Measurements from ENCODE around the gene RHCE.
"Not testable (repeated sequence)": the region's sequence is repeated elsewhere in the genome, so short reads cannot be mapped to it uniquely, and the experiment has no call there.

The RHCE gene

GRCh38 chr1:25398079-25398478 lies 22.5 kb downstream of the RHCE start:
- not testable (repeated sequence) for DNase-seq (ENCODE audit: low read depth in 2 of 2)

DNA sequence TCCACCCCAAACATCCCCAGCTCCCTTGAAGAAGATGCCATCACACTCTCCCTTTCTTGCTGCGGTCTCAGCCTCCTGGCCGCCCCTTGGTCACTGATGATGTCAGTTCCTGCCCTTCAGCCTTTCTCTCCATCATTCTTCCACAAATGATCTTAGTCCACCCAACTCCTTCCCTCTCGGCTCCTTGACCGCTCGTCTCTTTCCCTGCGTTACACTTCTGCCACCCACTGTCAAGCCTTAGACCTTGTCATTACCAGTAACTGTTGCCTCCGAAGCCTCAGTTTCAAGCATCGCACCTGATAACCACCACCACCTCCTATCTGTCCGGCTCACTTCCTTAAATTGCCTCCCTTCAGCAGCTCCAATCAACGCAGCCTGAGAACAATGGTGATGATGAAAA lies 23.1 kb downstream of the RHCE start:
- not testable (repeated sequence) for DNase-seq (ENCODE audit: low read depth in 2 of 2)

DNA sequence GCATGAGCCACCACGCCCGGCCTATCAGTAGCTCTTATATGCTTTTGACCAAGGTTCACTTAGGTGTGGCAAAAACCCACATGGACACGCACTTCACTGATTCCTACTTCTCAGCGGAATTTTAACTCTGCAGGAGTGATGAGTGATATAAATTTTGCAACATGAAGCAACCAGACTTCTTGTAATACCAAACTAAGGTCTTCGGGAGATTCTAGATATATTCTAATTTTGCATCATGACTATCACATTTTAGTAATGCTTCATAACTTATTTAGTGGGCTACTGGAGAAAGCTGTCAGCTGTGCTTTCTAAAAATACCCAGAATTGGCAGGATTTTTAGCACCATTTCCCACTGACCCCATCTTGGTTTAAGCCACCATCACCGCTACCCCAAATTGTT lies 27.8 kb downstream of the RHCE start:
- DNase-seq (ENCODE audit: low read depth in 2 of 2) = no peak

- not testable (repeated sequence) for DNase-seq (ENCODE audit: low read depth in 2 of 2)
Measured at GRCh38 chr1:25389721-25390120, 30.9 kb downstream of the RHCE start.

DNA sequence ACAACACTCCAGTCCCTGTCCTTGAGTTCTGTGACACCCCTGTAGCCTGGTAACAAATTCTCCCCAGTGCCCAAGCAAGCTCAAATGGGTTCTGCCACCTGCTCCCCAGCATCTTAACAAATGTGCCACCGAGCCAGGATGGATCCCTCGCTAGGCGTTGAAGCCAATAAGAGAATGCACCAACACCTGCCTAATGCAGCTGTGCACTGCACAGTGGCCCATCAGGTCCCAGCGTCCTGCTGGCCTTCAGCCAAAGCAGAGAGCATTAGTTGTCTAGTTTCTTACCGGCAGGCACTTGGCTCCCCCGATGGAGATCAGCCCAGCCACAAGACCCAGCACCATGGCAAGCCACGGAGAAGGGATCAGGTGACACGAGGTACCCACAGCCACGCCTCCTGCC lies 31.9 kb downstream of the RHCE start:
- not testable (repeated sequence) for DNase-seq (ENCODE audit: low read depth in 2 of 2)

DNA sequence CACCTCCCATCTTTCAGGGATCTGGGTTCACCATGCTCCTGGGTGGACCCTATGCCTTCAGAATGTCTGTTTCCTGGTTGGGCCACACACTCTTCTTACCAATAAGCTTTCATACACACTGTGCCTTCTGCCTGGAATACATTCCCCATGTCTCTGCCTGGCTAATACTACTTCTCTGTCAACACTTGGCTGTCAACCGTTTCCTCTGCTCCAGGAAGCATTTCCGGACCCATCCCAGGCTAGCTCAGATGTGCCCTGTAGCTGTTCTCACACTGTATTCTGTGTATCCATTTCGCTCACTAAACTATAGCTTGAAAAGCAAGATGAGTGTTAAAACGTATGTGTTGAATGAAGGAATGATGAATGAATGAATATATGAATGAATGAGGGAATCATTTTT lies 33.5 kb downstream of the RHCE start:
- not testable (repeated sequence) for DNase-seq (ENCODE audit: low read depth in 2 of 2)

DNA sequence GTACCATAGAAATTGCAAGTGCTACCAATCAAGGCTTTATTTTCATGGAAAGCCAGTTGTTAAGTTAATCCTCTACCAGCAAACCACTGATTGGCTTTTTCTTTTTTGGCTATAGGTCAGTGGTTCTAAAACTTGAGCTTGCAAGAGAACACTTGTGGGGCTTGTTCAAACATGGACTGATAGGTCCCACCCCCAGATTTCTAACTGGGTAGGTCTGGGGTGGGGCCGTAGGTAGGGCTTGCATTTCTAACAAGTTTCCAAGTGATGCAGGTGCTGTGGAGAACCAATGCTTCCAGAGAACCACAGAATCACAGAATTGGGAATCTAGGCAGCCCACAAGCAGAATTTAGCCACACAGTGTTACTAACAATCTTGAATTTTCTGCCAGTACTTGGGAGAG lies 36.8 kb downstream of the RHCE start:
- DNase-seq (ENCODE audit: low read depth in 2 of 2) = not testable (repeated sequence)

DNA sequence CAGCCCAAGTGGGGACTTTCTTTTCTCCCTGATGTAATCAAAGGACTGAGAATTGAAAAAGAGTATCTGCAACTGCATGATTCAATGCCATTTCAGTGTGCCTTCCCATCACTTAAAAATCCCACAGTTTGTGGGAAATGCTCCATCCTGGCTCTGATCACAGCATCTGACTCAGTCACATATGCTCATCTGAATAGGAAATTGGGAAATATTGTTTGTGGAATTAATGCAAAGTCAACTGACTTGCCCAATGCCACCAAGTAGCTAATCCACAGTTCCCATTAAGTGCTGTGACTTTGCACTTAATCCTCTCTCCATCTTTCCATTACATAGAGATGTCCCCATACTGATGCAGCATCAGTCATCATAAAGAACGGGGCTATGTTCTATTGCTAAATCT lies 37.5 kb downstream of the RHCE start:
- not testable (repeated sequence) for DNase-seq (ENCODE audit: low read depth in 2 of 2)

- not testable (repeated sequence) for DNase-seq (ENCODE audit: low read depth in 2 of 2)
Measured at GRCh38 chr1:25382543-25382942, 38.1 kb downstream of the RHCE start.

DNA sequence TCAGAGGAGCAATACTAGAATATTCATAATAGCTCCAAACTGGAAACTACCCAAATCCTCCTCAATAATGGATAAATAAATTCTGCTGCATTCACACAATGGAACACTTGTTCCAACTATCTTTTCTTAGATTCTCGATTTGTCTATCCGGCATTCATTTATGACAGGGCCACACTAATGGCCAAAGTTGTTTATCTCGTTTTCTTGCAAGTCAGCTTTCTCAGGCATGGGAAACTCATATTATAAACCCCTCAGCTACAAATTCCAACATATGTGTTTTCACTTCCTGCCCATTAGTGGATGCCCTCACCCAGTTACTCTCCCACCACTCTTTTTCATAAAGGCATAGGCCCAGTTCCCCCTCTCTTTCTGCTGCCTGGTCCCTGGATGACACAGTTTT lies 42.3 kb downstream of the RHCE start:
- not testable (repeated sequence) for DNase-seq (ENCODE audit: low read depth in 2 of 2)

GRCh38 chr1:25371757-25372156 lies 48.9 kb downstream of the RHCE start:
- not testable (repeated sequence) for DNase-seq (ENCODE audit: low read depth in 2 of 2)

GRCh38 chr1:25369691-25370271 lies 50.8 kb downstream of the RHCE start:
- not testable (repeated sequence) for DNase-seq (ENCODE audit: low read depth in 2 of 2)

DNA sequence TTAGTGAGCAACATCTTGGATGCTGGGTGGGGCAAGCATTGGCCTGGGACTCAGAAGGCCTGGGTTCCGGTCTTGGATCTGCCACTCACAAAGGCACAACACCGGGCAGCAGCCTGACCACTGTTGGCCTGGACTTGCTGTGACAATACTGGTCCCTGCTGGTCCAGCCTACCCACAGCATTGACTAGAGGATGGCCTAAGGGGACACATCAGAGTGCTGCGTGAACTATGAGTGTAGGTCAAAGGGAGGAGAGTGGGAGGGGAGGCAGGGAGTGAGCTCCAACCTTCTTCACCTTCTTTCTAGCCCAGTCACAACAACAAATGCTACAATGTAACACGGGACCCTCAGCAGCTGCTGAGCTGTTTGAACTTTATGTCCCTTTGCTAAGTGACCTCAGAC lies 51.4 kb downstream of the RHCE start:
- no peak for DNase-seq (ENCODE audit: low read depth in 2 of 2)

DNA sequence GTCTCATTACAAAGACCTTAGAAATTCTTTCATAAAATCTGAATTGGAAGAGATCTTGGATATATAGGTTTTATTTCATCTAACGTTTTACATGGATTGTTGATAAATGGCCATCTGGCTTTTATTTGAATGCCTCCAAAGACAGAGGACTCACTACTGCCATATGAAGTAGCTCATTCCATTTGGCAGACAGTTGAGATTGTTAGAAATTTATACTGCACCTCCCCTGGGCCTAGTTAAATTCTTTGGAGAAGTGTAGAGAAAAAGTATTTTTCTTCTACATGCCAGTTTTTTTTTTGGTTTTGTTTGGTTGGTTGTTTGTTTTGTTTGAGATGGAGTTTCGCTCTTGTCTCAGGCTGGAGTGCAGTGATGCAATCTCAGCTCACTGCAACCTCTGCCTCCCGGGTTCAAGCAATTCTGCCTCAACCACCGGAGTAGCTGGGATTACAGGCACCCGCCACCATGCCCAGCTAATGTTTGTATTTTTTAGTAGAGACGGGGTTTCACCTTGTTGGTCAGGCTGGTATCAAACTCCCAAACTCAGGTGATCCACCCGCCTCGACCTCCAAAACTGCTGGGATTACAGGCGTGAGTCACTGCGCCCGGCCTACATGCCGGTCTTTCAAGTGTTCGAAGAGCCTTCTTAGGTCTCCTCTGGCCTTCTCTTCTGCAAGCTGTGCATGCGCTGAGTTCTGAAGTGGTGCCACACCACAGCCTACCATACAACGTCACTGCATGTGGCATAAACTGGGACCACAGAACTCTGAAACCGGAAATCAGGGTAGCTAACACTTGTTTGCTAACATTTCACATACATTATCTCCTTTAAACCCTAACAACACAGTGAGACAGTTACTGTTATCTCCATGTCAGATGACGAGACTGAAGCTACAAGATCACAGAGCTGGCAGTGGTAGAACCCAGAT lies 57.7 kb downstream of the RHCE start:
- not testable (repeated sequence) for DNase-seq (ENCODE audit: low read depth in 2 of 2)

DNA sequence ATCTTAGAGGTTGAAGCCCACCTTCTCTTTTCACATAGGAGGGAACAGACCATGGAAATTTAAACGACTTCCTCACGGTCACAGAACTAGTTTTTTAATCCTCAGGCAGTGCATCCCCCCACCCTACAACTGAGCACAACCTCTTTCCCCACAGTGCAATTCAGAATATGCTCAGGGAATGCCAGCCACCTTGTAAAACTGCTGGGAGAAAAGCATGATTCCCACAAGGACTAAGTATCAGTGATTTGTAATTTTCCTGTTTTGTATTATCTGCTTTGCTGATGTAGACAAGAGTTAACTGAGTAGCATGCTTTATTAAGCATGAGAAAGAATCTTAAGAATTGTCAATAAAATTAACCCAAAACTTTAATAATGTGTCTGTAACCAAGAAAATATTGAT lies 58.7 kb downstream of the RHCE start:
- DNase-seq (ENCODE audit: low read depth in 2 of 2) = no peak

GRCh38 chr1:25360596-25361581 lies 59.7 kb downstream of the RHCE start:
- no peak for DNase-seq (ENCODE audit: low read depth in 2 of 2)

DNA sequence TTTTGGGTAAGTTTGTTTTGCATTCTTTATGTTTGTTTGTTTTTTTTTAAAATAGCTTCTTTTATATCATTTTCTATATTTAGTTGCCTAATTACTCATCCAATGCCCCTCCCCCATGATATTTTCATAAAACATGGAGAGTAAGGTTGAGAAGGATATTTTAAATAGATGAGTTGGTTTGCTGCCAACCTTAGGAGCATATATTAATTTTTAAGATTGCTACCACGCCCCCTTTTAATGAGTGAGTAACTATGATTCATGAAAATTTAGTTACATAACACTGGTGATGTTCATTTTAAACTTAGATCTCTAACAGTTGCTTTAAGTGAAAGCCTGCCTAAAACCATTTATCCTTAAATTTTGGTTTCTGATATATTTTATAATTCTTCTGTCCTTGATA lies 63.8 kb downstream of the RHCE start:
- no peak for DNase-seq (ENCODE audit: low read depth in 2 of 2)

- no peak for DNase-seq (ENCODE audit: low read depth in 2 of 2)
Measured at GRCh38 chr1:25356441-25356840, 64.2 kb downstream of the RHCE start.

- DNase-seq (ENCODE audit: low read depth in 2 of 2) = no peak
Measured at GRCh38 chr1:25355841-25356395, 64.7 kb downstream of the RHCE start.

- no peak for DNase-seq (ENCODE audit: low read depth in 2 of 2)
Measured at GRCh38 chr1:25349606-25350005, 71.0 kb downstream of the RHCE start.

GRCh38 chr1:25347556-25347955 lies 73.1 kb downstream of the RHCE start:
- DNase-seq (ENCODE audit: low read depth in 2 of 2) = no peak

- no peak for DNase-seq (ENCODE audit: low read depth in 2 of 2)
Measured at GRCh38 chr1:25343872-25344271, 76.8 kb downstream of the RHCE start.

Measured in stimulated activated CD8-positive, alpha-beta memory T cell treated with anti-CD3 and anti-CD28 coated beads, Interleukin-15, amount 100 ng/mL, for 48 hours (primary cell).